Measurements from ENCODE around the gene ATP5F1C. TPM values are rescaled to one million over a fixed set of nuclear protein-coding genes. Genes with fewer than 3 reads are reported as not detected.
A peak's percentile ranks its signal among the peaks of the same experiment; 100 is the strongest.
"Not testable (repeated sequence)": the region's sequence is repeated elsewhere in the genome, so short reads cannot be mapped to it uniquely, and the experiment has no call there.

ATP5F1C gene
- total RNA-seq, 1 donor from 2014 or later, result 316 TPM

DNA sequence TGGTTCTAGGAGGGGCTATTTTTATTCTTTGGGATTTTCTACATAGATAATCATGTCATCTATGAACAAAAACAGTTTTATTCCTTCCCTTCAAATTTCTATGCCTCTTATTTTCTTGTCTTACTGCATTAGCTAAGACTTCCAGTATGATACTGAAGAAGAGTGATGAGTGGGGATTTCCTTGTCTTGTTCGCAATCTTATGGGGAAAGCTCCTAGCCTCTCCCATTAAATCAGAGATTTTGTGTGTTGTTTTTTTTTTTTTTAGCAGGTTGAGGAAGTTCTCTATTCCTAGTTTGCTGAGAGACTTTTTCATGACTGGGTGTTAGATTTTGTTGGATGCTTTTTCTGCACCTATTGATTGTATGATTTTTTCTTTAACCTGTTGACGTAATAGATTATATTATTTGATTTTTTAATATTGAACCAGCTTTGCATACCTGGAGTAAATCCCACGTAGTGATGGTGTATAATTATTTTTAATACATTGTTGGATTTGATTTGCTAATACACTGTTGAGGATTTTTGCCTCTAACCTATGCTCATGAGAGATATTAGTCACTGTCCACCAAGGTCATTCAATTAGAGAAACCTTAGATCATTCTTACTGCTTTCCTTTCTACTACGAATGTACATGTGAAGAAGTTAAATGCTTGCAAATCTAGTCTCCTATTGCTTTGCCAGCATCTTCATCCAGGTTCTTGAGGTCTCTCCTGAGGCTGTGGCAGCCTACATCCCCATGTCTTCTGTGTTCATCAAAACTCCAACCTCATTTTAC, 6.5 kb downstream of the ATP5F1C start:
- no peak for ATAC-seq

DNA sequence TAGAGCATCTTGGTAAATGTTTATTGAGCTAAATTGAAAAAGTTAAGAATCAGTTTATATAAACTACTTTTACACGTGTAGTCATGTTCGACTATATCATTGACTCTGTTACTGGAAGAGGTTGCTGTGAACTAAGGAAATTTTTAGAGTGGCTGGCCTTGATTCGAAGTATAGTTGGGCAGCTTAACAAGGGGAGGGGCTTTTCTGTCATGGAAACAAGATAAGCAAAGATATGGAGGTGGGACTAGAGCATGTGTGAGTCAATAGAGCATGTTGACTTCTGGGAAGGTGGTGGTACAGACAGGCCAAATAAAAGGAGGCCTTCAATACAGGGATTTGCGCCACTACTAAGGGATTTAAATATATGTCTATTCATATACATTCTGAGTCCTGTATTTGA, 7.6 kb downstream of the ATP5F1C start:
- no peak for ATAC-seq

DNA sequence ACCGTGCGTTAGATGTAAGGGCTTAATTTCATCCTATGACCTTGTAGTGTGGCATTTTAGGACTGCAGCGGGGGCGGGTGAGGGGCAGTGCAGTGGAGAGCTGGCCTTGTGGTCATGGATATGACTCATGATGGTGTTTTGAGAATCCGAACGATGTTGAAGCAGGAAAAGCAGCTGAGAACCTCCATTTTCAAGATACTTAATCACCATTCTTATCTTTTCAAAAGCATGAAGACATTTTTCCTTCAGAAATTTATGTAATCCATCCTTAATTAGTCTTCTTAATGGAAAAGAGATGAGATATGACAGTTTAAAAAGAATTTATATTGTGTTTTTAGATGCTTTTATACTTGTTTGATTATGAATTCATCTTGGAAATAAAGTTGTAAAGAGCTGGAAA, 9.6 kb downstream of the ATP5F1C start:
- no peak for ATAC-seq

DNA sequence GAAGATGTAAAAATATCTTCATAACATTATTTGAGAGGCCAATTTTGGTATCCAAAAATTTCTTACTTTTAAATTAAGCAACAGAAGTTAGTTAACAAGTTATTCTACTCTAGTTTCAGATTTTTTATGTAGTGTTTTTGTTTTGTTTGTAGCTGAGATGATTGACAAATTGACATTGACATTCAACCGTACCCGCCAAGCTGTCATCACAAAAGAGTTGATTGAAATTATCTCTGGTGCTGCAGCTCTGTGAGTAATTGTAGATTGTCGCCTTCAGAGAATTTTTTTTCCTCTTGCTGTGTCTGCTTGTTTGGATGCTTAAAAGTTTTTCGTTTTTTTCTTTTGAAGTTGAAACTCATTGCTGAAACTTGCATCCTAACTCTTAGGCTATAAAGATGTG, 14.6 kb downstream of the ATP5F1C start:
- no peak for ATAC-seq

DNA sequence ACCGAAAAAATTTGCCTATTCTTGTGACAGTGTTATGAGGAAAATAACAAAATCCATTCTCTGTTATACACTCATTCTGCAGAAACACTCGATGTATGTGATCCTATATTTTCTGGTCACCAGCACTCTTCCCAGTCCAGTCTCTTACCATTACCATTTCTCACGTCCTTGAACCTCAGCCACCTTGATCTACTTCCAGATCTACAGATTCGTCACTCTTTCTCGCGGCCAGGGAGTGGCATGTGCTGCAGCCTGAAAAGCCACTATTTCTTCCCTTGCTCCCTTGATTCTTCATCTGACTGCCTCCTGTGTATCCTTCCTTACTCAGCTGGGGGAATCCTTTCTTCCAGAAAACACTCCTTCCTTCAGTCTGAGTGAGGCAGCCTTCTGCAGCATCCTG, 16.2 kb downstream of the ATP5F1C start:
- ATAC-seq, result no peak

DNA sequence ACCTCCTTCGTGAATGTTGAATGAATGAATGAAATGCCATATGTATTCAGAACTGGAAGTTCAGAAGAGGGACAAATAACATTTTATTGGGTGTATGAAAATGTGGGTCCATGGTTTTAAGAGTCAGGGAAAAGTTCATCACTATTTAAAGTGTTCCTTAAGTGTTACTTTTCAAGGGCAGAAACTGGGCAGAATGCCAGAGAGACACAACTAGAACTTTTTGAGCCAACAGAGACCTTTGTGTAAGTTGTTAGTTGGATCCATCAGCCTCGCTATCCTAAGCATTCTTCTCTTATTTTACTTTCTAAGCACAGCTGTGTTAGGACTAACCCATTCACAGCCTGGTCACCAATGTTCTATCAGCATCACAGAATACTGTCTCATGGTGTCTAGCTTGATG, 16.8 kb downstream of the ATP5F1C start:
- no peak for ATAC-seq

DNA sequence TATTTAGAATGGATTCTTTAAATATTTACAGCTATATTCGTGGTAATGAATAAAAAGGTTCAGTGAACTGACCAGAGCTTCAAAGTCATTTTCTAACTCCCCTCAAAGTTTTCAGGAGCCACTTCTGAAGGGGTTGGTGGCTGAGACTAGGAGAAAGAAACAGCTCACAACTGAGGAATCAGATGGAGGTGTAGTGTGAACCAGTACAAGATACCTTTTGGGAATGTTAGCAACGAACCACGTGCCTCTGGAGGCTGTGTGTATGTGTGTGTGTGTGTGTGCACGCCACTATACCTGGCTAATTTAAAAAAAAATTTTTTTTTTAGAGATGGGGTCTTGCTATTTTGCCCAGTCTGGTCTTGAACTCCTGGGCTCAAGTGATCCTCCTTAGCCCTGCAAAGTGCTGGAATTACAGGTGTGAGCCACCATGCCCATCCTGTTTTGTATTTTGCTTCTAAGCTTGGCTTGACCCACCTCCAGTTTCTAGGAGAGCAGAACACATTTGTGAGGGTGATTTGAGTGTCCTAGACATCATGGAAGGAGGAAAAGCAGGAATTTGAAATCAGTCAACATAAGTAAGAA, 20.8 kb downstream of the ATP5F1C start:
- ATAC-seq, result no peak

DNA sequence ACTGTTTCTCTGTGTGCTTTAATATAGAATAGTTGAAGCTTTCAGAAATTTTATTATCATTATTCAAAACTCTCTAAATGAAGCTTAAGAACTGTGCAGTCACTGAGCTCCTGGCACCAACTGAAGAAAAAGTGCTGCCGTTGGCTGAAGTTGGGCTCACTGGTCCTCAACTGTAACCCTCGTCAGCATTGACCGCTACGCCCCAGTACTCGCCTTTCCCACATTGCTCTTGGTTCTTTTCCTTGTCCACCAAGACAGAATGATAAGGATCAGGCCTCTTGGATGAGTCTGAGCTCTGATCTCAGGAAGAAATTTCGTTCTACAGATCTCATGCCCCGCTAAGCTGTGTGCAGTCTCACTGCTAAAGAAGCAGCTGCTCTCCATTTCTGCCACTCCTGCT, 22.5 kb downstream of the ATP5F1C start:
- ATAC-seq, result no peak

DNA sequence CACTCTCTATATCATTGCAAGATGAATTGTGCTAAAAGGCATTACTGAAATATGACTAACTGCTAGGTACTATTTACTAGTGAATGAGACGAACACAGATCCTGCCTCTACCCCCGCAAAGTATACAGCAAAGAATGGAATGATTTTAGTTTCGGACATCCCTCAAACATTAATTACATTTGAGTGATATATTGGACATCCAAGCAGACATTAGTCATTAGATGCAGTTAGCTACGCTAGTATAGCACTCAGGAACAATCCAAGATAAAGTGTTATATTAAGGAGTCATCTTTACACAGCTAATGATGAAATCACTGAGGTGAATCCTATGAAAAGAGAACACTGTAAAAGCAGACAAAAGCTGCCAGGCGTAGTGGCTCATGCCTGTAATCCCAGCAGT, 23.0 kb downstream of the ATP5F1C start:
- peak; percentile 37 for ATAC-seq

DNA sequence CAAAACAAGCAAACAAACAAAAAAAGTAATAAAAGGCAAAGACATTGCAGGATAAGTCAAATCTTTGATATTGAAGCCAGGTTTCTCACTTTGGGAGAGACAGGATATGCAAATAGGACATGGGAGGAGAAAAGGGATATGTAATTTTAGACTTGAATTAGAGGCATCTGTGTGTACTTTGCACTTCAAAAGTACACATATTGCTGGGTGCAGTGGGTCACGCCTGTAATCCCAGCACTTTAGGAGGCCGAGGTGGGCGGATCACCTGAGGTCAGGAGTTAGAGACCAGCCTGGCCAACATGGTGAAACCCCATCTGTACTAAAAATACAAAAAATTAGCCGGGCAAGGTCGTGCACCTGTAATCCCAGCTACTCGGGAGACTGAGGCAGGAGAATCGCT, 23.8 kb downstream of the ATP5F1C start:
- not testable (repeated sequence) for ATAC-seq

DNA sequence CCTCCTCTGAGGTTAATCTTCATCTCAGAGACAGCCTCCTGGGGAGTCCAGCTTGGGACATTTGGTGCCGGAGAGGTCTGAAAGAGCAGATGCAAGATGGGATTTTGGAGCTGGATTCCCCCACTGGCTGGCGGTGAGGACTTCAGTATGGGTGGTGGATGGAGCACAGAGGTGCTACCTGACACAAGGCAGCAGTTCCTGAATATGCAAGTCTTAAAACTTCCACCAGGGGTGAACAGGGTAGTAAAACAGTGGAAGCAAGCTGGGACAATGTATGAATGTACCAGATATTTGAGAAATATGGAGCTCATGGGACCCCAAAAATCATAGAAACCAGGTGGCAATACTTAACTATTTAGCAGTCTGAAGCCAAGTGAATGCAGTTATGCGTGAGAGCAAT, 25.5 kb downstream of the ATP5F1C start:
- ATAC-seq, result no peak

DNA sequence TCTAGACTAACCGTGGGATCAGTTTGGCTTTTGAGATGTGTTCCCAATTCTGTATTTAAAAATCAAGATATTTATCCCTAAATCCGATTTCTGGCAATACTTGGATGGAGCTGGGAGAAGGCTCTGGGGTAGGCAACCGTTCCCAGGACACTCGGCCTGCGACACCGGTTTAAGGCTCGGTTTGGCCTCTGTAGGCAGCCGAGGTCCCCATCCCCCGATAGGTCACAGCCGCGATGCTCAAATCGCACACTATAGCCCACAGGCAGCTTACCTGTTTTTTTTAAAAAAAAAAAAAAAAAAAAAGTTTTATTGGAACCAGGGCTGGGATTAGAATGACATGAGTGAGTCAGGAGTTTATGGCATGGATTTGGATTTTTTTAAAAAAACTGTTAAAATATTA, 29.6 kb downstream of the ATP5F1C start:
- ATAC-seq, result no peak

DNA sequence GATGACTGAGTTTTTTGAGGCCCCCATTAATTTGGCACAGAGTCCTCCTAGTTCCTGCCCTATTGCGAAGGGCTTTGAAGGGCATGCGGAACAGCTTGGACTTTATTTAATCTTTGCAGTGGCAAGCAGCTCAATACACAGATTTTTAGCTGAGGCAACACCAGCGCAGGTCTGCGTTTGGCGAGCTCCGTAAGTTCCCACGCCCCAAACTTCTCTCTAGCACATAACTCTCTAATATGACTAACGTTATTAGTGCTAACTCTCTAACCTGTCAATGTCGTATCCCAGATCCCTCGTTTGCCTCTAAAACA, 30.0 kb downstream of the ATP5F1C start:
- ATAC-seq, result no peak

DNA sequence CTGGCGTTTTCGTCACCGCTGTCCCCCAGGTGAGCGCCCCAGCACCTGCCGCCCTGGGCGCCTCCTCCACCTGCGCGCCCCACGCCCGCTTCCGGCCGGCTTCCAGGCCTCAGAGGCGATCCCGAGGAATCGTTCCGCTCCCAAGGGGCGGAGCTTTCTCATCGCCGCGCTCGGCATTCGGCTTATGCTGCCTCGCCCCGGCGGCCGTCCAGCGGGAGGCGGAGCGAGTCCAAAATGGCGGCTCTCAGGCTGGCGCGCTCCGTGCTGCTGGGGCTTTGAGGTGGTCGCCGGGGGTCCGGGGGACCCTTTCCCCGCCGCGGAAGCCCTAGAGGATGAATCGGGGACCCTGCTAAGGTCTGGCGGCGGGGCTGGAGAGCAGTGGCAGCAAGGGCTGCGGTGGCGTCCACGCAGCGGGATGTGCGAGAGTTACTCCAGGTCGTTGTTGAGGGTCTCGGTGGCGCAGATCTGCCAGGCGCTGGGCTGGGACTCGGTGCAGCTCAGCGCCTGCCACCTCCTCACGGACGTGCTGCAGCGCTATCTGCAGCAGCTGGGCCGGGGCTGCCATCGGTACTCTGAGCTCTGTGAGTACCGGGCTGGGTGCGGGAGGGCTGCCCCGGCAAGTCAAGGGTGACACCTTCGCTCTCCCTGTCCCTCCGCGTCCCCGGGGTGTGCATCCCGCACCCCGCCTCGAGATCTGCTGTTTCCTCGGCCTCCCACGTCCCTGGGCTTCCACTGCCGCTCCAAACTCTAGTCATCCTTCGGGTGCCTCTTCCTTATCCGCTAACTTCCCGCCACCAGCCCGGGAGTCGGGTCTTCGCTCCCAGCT, 30.5 kb downstream of the ATP5F1C start, which contains the start of gene TAF3:
TSS of gene TAF3 (plus strand) at position 211 of the 826 bp plus-strand sequence. CDS start at position 416, 205 bp downstream.
- peak; percentile 96 for ATAC-seq

DNA sequence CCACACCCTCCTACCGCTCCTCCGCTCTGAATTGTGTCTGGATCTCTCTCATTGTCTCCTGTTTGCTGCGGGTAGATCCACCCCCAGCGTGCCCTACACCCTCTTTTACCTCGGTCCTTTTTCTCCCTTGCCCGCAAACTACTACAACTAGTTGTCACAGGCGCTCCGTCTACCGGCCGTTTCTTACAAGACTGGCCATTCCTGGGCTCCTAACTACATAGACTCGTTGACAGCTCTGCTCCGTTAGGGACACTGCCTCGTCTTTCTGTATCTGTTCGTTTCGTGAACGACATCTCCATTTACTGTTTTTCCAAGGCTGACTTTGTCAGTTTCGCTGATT, 31.1 kb downstream of the ATP5F1C start:
- ATAC-seq, result peak; percentile 36

DNA sequence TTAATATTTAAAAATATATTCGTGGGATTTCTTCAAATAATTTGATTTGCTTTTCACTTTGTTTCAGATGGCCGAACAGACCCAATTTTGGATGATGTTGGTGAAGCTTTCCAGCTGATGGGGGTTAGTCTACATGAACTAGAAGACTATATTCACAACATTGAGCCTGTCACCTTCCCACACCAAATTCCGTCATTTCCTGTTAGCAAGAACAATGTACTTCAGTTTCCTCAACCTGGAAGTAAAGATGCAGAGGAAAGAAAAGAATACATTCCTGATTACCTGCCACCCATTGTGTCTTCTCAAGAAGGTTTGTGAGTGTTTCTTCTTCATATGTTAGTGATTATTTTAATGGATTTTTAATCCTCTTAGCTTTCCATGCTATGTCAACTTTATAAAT, 36.3 kb downstream of the ATP5F1C start:
- ATAC-seq, result no peak

DNA sequence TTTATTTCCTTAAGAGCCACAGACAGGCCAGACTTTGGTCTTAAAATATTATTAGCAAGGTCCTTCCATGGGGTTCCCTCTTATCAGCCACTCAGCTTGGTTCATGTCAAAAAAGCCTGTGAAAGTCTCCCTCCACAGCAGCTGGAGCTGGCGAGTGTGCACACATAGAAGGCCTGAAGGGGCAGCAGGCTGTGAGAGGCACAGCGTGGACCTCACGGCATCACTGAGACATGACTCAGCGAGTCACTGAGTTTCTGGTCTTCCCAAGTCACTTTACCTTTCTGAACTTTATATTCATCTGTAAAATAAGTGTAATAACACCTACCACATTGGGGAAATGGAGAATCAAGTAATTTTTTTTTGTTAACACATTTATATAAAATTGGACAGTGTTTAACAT, 39.0 kb downstream of the ATP5F1C start:
- no peak for ATAC-seq

DNA sequence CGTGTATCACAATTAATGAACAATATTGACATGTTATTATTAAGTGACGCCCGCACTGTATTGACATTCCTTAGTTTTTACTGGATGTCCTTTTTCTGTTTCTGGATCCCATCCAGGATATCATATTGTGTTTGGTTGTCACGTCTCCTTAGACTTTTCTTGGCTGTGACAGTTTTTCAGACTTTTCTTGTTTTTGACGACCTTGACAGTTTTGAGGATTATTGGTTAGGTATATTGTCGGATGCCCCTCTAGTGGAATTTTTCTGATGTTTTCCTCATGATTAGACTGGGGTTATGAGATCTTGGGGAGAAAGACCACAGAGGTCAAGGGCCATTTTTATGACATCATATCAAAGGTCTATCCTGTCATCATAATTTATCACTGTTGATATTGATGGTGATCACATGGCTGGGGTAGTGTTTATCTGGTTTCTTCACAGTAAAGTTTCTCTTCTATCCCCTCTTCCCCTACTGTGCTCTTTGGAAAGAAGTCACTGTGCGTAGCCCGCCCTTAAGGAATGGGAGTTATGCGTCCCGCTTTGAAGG, 41.4 kb downstream of the ATP5F1C start:
- no peak for ATAC-seq

DNA sequence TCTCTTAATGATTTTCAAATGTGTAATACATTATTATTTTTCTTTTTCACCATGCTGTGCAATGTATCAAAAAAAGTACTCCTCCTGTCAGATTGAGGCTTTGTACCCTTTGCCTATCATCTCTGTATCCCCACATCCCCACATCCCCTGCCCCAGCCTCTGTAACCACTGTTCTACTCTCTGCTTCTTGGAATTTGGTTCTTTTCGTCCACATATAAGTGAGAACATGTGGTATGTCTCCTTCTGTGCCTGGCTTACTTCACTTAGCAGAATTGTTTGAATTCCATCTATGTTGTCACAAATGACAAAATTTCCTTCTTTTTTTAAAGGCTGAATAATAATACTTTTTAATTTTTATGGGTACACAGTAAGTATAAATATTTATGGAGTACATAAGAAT, 44.1 kb downstream of the ATP5F1C start:
- ATAC-seq, result no peak

DNA sequence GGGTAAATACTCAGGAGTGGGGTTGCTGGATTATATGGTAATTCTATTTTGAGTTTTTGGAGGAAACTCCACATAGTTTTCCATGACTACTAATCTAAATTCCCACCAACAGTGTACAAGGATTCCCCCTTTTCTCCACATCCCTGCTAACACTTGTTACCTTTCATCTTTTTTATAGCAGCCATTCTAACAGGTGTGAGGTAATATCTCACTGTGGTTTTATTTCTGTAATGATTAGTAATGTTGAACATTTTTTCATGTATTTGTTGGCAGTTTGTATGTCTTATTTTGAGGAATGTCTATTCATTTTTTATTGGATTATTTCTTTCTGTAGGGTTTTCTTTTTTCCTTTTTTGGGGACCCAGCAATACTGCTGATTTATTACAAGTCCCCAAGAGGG, 45.2 kb downstream of the ATP5F1C start:
- no peak for ATAC-seq

DNA sequence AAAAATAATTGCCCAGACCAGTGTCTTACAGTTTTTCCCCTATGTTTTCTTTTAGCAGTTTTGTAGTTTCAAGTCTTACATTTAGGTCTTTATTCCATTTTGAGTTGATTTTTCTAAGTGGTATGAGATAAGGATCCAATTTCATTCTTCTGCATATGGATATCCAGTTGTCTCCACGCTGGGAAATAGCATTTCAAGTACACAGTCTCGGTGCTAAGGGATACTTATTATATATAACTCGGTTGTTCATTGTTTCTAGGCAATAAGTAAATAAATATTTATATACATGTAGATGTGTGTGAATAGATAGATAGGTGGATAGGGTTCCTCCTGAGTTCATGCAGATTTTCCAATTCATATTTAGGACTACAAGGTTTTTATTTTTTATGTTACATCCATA, 46.3 kb downstream of the ATP5F1C start:
- ATAC-seq, result no peak

DNA sequence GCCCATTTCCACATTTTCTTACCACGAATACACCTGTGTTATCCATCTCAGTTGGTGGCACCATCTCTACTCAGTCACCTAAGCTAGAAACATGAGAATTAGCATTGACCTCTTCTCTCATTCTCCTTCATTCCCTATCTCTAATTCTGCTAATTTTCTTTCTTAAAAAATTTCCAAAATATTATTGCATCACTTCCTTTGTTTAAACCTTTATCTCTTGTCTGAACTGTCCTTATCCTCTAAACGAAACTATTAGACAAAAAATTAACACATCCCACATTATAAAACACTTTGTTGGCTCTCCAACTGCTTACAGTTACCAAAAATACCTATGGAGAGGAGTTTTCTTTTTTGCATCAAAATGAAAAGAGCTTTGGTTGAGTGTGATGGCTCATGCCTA, 48.6 kb downstream of the ATP5F1C start:
- ATAC-seq, result no peak

DNA sequence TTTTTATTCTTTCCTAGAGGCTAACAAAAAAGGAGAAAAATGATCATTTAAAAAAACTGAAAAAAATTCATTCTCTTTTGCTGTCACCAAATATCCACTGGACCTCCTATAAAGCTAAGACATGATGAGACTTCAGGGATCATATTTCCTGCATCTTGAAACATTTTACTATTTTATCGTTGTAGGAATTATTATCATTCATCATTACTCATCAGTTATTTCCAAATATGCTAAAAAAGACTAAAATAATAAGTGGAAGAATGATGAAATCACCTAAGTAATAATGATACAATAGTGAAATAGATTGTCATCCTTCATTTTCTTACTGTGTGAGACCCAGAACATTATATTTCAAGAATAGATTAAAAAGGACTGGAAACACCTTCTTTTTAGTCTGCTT, 58.6 kb downstream of the ATP5F1C start:
- no peak for ATAC-seq
